ENCODE data around the gene MAPKAPK2. TPM values are rescaled to one million over a fixed set of nuclear protein-coding genes. Genes with fewer than 3 reads are reported as not detected.

MAPKAPK2 gene
- total RNA-seq, 1 experiment from 2014 or later, result 54.9 TPM

DNA sequence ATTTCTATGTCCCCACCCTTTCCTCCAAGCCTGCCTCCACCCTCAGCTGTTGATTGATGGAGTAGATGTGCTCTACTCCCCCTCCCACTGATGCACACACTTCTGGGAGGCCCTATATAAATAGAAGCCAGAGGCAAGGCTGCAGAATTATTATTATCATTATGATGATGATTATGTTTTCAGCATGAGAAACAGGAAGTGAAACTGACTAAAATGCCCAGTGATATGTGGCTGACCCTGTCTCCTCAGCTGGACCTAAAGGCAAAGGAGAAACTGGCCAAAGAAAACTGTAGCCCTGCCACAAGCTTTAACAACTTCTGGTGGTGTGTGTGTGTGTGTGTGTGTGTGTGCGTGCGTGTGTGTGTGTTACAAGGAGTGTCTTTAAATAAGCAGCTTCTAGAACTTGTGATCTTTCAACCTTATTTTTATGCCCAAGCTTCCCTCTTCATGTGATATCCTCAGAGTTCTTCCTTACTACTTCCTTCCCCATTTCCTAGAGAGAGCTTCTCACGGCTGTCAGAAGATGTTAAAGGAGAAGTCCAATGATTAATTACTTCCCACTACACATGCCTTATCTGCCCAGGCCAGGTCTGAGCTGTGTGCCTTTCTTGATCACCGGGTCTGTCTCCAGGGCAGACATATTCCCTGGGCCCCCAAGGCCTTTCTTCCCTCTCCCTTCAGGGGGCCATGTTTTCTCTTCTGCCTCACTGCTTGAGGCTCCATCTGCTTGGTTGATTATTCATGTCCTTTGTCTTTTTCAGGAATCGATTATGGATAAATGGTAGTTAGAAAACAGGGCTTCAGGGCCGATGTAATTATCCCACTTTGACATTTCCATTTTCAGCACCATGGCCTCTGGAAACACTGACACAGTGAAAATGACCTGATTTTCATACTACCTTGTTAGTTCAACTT, 11.6 kb upstream of the MAPKAPK2 start:
- peak; percentile 77 for ATAC-seq
- CTCF ChIA-PET, result interaction anchor here (1.1 to 20.5 kb wide), 7 partner anchors 9 to 129 kb away, joined by 3 to 659 read pairs (median 3); partner anchors contain the start of gene DYRK3

More for the DNA sequence above, 11.6 kb upstream of the MAPKAPK2 start:
- TF ChIP-seq, protein P1, sequence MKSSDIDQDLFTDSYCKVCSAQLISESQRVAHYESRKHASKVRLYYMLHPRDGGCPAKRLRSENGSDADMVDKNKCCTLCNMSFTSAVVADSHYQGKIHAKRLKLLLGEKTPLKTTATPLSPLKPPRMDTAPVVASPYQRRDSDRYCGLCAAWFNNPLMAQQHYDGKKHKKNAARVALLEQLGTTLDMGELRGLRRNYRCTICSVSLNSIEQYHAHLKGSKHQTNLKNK (CRISPR knock-in tag; IDR thresholded peaks at IDR 0.05), result no peak
- TF ChIP-seq NFE2L1 (CRISPR knock-in tag; IDR thresholded peaks at IDR 0.05), result no peak
- TF ChIP-seq, protein P2, sequence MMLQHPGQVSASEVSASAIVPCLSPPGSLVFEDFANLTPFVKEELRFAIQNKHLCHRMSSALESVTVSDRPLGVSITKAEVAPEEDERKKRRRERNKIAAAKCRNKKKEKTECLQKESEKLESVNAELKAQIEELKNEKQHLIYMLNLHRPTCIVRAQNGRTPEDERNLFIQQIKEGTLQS (CRISPR knock-in tag; conservative IDR thresholded peaks at IDR 0.05), result no peak
- TF ChIP-seq, protein P3, sequence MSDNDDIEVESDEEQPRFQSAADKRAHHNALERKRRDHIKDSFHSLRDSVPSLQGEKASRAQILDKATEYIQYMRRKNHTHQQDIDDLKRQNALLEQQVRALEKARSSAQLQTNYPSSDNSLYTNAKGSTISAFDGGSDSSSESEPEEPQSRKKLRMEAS (CRISPR knock-in tag; IDR thresholded peaks at IDR 0.05), result no peak
- no peak for TF ChIP-seq TP53 (CRISPR knock-in tag; IDR thresholded peaks at IDR 0.05)
- TF ChIP-seq, protein P4, sequence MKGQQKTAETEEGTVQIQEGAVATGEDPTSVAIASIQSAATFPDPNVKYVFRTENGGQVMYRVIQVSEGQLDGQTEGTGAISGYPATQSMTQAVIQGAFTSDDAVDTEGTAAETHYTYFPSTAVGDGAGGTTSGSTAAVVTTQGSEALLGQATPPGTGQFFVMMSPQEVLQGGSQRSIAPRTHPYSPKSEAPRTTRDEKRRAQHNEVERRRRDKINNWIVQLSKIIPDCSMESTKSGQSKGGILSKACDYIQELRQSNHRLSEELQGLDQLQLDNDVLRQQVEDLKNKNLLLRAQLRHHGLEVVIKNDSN (CRISPR knock-in tag; IDR thresholded peaks at IDR 0.05), result no peak
- TF ChIP-seq, protein P5, sequence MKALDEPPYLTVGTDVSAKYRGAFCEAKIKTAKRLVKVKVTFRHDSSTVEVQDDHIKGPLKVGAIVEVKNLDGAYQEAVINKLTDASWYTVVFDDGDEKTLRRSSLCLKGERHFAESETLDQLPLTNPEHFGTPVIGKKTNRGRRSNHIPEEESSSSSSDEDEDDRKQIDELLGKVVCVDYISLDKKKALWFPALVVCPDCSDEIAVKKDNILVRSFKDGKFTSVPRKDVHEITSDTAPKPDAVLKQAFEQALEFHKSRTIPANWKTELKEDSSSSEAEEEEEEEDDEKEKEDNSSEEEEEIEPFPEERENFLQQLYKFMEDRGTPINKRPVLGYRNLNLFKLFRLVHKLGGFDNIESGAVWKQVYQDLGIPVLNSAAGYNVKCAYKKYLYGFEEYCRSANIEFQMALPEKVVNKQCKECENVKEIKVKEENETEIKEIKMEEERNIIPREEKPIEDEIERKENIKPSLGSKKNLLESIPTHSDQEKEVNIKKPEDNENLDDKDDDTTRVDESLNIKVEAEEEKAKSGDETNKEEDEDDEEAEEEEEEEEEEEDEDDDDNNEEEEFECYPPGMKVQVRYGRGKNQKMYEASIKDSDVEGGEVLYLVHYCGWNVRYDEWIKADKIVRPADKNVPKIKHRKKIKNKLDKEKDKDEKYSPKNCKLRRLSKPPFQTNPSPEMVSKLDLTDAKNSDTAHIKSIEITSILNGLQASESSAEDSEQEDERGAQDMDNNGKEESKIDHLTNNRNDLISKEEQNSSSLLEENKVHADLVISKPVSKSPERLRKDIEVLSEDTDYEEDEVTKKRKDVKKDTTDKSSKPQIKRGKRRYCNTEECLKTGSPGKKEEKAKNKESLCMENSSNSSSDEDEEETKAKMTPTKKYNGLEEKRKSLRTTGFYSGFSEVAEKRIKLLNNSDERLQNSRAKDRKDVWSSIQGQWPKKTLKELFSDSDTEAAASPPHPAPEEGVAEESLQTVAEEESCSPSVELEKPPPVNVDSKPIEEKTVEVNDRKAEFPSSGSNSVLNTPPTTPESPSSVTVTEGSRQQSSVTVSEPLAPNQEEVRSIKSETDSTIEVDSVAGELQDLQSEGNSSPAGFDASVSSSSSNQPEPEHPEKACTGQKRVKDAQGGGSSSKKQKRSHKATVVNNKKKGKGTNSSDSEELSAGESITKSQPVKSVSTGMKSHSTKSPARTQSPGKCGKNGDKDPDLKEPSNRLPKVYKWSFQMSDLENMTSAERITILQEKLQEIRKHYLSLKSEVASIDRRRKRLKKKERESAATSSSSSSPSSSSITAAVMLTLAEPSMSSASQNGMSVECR (CRISPR knock-in tag; IDR thresholded peaks at IDR 0.05; ENCODE audit: borderline replicate concordance), result no peak
- TF ChIP-seq, protein P6, sequence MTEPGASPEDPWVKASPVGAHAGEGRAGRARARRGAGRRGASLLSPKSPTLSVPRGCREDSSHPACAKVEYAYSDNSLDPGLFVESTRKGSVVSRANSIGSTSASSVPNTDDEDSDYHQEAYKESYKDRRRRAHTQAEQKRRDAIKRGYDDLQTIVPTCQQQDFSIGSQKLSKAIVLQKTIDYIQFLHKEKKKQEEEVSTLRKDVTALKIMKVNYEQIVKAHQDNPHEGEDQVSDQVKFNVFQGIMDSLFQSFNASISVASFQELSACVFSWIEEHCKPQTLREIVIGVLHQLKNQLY (CRISPR knock-in tag; IDR thresholded peaks at IDR 0.05), result no peak
- TF ChIP-seq, protein P7, sequence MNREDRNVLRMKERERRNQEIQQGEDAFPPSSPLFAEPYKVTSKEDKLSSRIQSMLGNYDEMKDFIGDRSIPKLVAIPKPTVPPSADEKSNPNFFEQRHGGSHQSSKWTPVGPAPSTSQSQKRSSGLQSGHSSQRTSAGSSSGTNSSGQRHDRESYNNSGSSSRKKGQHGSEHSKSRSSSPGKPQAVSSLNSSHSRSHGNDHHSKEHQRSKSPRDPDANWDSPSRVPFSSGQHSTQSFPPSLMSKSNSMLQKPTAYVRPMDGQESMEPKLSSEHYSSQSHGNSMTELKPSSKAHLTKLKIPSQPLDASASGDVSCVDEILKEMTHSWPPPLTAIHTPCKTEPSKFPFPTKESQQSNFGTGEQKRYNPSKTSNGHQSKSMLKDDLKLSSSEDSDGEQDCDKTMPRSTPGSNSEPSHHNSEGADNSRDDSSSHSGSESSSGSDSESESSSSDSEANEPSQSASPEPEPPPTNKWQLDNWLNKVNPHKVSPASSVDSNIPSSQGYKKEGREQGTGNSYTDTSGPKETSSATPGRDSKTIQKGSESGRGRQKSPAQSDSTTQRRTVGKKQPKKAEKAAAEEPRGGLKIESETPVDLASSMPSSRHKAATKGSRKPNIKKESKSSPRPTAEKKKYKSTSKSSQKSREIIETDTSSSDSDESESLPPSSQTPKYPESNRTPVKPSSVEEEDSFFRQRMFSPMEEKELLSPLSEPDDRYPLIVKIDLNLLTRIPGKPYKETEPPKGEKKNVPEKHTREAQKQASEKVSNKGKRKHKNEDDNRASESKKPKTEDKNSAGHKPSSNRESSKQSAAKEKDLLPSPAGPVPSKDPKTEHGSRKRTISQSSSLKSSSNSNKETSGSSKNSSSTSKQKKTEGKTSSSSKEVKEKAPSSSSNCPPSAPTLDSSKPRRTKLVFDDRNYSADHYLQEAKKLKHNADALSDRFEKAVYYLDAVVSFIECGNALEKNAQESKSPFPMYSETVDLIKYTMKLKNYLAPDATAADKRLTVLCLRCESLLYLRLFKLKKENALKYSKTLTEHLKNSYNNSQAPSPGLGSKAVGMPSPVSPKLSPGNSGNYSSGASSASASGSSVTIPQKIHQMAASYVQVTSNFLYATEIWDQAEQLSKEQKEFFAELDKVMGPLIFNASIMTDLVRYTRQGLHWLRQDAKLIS (CRISPR knock-in tag; IDR thresholded peaks at IDR 0.05; ENCODE audit: borderline replicate concordance), result no peak
- no peak for TF ChIP-seq MXD4 (CRISPR knock-in tag; IDR thresholded peaks at IDR 0.05; ENCODE audit: borderline replicate concordance)
- TF ChIP-seq, protein P8, sequence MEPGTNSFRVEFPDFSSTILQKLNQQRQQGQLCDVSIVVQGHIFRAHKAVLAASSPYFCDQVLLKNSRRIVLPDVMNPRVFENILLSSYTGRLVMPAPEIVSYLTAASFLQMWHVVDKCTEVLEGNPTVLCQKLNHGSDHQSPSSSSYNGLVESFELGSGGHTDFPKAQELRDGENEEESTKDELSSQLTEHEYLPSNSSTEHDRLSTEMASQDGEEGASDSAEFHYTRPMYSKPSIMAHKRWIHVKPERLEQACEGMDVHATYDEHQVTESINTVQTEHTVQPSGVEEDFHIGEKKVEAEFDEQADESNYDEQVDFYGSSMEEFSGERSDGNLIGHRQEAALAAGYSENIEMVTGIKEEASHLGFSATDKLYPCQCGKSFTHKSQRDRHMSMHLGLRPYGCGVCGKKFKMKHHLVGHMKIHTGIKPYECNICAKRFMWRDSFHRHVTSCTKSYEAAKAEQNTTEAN (CRISPR knock-in tag; IDR thresholded peaks at IDR 0.05), result no peak
- no peak for TF ChIP-seq PRRX2 (CRISPR knock-in tag; IDR thresholded peaks at IDR 0.05)
- TF ChIP-seq, protein P9, sequence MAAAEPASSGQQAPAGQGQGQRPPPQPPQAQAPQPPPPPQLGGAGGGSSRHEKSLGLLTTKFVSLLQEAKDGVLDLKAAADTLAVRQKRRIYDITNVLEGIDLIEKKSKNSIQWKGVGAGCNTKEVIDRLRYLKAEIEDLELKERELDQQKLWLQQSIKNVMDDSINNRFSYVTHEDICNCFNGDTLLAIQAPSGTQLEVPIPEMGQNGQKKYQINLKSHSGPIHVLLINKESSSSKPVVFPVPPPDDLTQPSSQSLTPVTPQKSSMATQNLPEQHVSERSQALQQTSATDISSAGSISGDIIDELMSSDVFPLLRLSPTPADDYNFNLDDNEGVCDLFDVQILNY (CRISPR knock-in tag; IDR thresholded peaks at IDR 0.05), result no peak
- H3K4me3 Mint-ChIP-seq, result no peak overlapping the region
- H3K4me1 Mint-ChIP-seq, result peaks cover 10% of the 10 kb centered on the region
- POLR2A ChIA-PET, result interaction anchor here (1.0 kb wide), 1 partner anchor 21 kb away, joined by 5 read pairs; no protein-coding TSS in a partner anchor
- no peaks in the 10 kb centered on the region for H3K36me3 Mint-ChIP-seq
- peaks cover 8% of the 10 kb centered on the region; the same call in 1 of the 2 replicates for H3K27me3 Mint-ChIP-seq (ENCODE audit: low read depth)
- no peaks in the 10 kb centered on the region for H3K9me3 Mint-ChIP-seq
- DNase-seq (ENCODE audit: low spot score), result no peak
- H3K27ac Mint-ChIP-seq, result no peak overlapping the region
